Effector CD4-positive, alpha-beta T cell (primary cell): ENCODE results near the gene ATG7.

Experiments used
- DNase-seq: peaks from one replicate; pipeline ENCODE4 v3.0.0-alpha.2; 2020

The ATG7 gene

GRCh38 chr3:11367143-11367693, 95.0 kb downstream of the ATG7 start:
- DNase-seq: no peak

GRCh38 chr3:11370191-11370590, 98.0 kb downstream of the ATG7 start:
- no peak for DNase-seq

GRCh38 chr3:11370966-11371365, 98.8 kb downstream of the ATG7 start:
- no peak for DNase-seq

- DNase-seq: no peak
Observed at GRCh38 chr3:11371747-11372146, 99.5 kb downstream of the ATG7 start.

- no peak for DNase-seq
Observed at GRCh38 chr3:11373235-11373634, 101.0 kb downstream of the ATG7 start.

DNA sequence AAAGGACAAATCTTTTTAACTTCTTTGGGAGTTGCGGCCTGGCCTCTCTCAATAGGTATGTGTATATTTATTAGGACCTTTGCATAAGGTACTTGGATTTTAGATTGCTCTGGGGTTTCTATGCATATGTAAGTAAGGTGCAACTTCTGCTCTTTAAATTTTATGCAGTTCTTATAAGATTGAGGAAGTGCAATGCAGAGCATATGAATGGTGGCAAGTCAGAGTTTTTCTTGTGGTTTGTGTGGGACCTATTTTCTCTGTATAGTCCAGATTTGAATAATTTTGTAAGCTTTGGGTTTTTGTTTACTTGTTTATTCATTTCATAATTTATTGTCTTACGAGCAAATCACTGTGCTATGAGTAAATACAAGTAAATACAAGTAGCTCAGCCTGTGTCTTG, 101.5 kb downstream of the ATG7 start:
- no peak for DNase-seq

DNA sequence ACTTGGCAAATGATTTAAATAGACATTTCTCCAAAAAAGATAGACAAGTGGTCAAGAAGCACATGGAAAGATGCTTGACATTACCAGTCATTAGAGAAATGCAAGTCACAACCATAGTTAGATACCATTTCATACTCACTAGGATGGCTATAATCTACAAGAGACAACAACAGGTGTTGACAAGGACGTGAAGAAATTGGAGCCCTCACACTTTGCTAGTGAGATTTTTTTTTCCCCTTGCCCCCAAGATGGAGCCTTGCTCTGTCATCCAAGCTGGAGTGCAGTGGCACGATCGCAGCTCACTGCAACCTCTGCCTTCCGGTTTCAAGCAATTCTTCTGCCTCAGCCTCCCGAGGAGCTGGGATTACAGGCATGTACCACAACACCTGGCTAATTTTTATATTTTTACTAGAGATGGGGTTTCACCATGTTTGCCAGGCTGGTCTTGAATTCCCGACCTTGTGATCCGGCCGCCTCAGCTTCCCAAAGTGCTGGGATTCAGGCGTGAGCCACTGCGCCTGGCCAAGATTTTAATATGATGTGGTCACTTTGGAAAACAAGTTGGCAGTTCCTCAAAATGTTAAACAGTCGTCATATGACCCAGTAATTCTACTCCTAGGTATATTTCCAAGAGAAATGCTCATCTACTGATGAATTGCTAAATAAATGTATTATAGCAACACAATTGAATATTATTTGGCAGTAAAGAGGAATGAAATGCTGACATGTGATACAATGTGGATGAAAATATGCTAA, 103.3 kb downstream of the ATG7 start:
- no peak for DNase-seq

DNA sequence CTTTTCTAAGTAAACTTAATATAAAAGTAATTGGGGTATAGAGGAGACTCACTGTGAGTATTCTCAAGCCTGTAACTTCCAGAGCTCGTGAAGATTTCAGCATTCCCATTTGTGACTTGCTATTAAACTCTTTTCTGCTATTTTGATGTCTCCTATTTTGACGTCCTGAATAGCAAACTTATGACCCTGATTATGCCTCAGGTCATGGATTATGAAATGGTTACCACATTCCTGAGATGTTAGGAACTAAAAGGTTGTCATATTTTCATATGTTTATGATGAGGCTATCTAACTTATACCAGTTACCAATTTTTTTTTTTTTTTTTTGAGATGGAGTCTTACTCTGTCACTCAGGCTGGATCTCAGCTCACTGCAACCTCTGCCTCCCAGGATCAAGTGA, 105.5 kb downstream of the ATG7 start:
- DNase-seq: no peak

DNA sequence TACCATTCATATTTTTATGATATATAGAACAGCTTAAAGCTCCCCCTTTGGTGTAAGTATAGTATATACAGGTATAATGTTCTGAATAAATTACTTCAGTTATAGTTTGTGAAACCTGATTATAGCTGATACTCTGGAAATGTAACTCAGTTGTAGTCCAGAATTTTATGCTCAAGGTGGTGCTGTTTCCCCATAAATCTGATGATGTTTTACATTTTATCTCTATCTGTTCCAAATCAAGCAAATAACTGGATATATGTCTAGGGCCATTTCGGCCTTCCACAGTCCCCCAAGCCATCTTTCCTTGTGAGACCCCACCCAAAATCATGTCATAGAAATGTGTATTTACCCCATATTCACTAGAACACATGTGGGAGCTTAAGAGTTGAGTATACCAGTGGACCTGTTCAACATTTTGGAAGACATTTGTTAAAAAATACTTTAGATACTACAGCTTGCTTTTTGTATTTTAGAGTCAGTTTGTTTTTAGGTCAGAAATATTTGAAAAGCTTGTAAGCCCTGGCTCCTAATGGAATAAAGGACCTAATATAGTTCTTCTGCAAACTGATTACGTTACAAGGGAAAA, 107.1 kb downstream of the ATG7 start:
- no peak for DNase-seq

- DNase-seq: no peak
Observed at GRCh38 chr3:11379824-11380701, 107.9 kb downstream of the ATG7 start.

DNA sequence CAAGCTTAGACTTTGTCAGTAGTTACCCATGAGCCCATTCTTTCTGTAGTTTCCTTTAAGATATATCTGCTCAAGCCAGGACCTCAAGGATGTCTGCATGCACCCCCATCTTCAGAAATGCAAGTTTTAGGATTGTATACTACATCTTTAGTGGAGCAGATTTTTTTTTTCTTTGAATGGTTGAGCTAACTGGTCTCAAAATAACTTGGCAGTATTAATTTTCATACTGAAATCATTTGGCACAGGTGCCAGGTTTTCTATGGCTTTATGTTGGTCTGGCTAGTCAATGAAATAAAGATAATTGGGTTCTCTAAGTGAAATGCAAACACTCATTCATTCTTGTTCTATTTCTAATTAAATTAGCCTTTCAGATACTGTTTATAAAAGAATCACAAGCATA, 108.9 kb downstream of the ATG7 start:
- DNase-seq: no peak

GRCh38 chr3:11381563-11381962, 109.4 kb downstream of the ATG7 start:
- no peak for DNase-seq

DNA sequence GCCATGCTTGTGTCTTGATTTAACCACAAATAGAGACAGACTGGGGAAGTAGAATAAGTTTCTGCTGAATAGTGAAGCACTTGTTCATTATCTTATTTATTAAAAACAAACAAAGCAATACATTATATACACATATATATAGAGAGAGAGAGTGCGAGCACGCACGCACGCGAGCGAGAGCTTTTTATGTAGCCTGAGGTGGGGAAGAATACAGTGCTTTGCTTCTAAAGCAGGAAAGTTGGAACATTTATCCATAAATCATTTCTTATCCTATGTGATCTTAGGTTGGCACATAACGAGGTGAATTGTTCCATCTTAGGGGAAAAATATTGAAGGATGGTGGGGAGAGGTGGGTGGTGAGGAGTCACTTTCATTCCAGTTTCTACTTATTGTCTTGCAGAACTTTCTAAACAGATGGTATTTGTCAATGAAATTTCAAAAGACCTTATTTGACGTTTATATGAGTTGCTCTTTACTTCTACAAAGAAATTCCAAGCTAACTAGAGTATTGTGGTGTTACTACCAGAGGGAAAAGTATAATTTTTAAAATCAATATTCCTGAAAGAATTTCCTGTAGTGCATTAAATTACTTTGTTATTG, 110.0 kb downstream of the ATG7 start:
- no peak for DNase-seq

GRCh38 chr3:11384074-11384473, 111.9 kb downstream of the ATG7 start:
- DNase-seq: no peak

DNA sequence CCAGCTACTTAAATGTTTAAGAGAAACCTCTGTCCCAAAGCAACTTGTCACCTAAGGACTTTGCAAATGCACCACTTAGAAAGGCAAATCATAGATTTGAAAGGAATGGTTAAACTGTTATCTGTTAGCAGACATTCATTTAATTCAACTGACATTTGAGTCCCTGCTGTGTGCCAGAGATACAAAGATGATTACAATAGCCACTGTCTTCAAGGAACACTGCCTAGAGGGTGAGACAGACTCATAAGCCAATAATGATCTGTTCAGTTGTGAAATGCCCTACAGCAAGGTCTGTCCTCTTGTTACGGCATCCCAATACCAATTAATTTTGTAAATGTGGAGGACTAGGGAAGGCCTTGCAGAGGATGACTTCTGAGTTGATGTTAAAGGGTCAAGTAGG, 113.1 kb downstream of the ATG7 start:
- DNase-seq: no peak

DNA sequence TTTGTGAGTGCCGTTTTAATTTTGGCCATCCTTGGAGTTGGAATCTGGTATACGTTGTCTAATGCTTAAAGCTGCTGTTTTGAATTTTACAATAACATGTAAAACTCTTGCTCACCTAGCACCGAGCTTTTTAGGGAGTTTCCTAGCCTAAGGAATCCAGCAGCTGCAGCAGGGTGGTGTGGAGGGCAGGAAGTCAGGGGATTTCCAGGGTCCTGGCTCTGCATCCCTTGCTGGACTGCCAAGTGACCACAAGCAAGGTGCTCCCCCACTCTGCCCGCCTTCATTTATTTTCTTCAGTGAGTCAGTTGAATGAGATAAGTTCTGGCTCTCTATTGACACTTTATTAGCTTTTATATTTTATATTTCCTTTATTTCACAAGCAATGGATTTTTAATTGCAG, 113.7 kb downstream of the ATG7 start:
- DNase-seq: no peak

- no peak for DNase-seq
Observed at GRCh38 chr3:11386465-11387113, 114.4 kb downstream of the ATG7 start.

DNA sequence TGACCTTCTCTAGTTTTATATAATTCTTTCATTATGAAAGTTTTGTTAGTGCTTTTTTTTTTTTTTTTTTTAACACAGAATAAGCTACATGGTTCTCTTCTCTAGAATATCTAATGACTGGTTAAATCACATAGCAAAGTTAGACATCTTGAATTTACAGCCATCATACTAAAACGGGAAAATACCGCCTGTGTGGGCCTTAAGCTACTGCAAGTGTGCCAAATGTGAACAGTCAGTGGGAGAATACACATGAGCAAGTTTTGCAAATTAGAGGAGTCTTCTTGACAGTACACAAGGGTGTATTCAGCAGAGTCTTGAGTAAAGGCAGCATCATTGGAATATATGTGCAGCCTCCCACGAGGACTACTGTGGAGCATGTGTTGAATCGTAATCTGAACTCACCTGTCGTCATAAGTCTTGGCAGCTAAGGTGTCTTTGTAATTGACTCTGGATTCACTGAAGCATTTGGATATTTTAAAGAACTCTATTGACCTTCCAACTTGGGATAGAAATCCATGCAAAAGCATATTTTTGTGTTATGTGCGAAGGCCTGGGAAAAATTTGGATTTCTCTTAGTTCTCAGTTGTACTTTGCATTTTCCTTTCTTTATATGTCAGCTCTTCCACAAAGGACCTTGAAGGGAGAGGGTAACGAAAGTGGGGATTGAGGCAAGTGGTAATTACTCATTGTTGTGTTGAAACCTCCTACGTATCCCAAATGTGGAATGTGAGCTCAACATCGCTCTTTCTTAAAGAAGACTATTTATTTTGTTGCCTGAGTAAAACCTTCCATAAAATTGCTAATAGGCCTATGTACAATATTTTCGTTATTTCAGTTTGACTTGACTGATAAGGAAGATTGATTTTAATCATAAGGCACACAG, 117.4 kb downstream of the ATG7 start:
- no peak for DNase-seq

GRCh38 chr3:11390411-11391131, 118.4 kb downstream of the ATG7 start:
- no peak for DNase-seq

GRCh38 chr3:11391174-11391879, 119.1 kb downstream of the ATG7 start:
- no peak for DNase-seq
